PFSK-1 (cell line): Measurements from ENCODE around the gene MCRIP2.

ENCODE experiments used
- FOXP2 ChIP-seq: optimal IDR thresholded peaks from 2 replicates; pipeline ENCODE3; 2011; ENCODE audit warnings: borderline replicate concordance, control low read depth, inconsistent platforms; ENCODE audit not compliant: insufficient read depth; ENCODE audit errors: extremely low read length, extremely low read depth
- POLR2AphosphoS5 ChIP-seq: IDR thresholded peaks from 2 replicates; pipeline ENCODE4 v1.6.1; 2012; ENCODE audit warnings: low read depth, mild to moderate bottlenecking, control low read depth, low read length, moderate library complexity

- no peak for TF ChIP-seq FOXP2
- no peak for TF ChIP-seq POLR2AphosphoS5
Observed at GRCh38 chr16:608019-608418, 33.6 kb upstream of the MCRIP2 start.
